AG09319 (cell line): ENCODE data around the gene SEMA3E.
"Not testable (repeated sequence)": the region's sequence is repeated elsewhere in the genome, so short reads cannot be mapped to it uniquely, and the experiment has no call there.

ENCODE experiments used
- DNase-seq: peaks from one replicate; pipeline ENCODE4 v3.0.0-alpha.2; 2010; ENCODE audit warnings: low read depth; ENCODE audit errors: extremely low read depth
- TF ChIP-seq, protein P1 (sequence below): IDR thresholded peaks from 2 replicates; pipeline ENCODE4 v1.5.1; 2011; ENCODE audit warnings: low read depth, mild to moderate bottlenecking, inconsistent platforms, low read length, moderate library complexity

SEMA3E gene

DNA sequence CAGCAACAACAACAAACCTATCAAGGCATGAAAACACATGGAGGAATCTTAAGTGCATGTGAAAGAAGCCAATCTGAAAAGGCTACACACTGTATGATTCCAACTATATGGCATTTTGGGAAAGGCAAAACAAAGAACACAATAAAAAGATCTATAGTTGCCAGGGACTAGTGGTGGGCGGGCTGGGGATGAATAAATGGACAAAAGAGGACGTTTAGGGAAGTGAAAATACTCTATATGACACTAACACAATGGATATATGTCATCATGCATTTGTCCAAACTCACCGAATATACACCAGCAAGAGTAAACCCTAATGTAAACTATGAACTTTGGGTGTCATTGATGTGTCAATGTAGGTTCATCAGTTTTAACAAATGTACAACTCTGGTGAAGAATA is 89.1 kb downstream of the SEMA3E start:
- DNase-seq = no peak

DNA sequence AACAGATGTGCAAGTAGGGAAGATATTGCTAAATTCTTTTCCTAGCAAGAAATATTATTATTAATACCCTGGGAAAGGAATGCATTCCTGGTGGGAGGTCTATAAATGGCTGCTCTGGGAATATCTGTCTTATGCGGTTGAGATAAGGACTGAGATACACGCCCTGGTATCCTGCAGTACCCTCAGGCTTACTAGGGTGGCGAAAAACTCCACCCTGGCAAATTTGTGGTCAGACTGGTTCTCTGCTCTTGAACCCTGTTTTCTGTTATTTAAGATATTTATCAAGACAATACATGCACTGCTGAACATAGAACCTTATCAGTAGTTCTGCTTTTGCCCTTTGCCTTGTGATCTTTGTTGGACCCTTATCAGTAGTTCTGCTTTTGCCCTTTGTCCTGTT is 96.4 kb downstream of the SEMA3E start:
- not testable (repeated sequence) for DNase-seq

More for the DNA sequence above, 89.1 kb downstream of the SEMA3E start:
- TF ChIP-seq, protein P1, sequence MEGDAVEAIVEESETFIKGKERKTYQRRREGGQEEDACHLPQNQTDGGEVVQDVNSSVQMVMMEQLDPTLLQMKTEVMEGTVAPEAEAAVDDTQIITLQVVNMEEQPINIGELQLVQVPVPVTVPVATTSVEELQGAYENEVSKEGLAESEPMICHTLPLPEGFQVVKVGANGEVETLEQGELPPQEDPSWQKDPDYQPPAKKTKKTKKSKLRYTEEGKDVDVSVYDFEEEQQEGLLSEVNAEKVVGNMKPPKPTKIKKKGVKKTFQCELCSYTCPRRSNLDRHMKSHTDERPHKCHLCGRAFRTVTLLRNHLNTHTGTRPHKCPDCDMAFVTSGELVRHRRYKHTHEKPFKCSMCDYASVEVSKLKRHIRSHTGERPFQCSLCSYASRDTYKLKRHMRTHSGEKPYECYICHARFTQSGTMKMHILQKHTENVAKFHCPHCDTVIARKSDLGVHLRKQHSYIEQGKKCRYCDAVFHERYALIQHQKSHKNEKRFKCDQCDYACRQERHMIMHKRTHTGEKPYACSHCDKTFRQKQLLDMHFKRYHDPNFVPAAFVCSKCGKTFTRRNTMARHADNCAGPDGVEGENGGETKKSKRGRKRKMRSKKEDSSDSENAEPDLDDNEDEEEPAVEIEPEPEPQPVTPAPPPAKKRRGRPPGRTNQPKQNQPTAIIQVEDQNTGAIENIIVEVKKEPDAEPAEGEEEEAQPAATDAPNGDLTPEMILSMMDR = no peak

DNA sequence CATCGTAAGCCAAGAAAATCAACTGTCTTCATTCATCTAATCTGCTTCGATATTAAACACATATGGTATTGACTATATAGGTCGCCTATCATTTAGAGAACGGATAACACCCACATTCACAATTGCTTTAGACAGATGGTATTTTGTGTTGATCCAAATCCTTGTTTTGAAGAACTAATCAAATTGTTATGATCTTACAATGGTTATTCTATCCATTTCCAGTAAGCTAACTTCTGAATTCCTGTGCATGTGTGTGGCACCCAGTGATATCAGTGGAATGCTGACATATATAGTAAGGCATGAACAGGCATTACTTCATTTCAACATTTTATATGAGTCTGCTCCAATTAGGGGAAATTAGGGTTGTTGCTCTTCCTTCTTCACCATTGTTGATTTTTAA is 98.8 kb downstream of the SEMA3E start:
- peak; percentile 64 for DNase-seq
- TF ChIP-seq, protein P1 = no peak

DNA sequence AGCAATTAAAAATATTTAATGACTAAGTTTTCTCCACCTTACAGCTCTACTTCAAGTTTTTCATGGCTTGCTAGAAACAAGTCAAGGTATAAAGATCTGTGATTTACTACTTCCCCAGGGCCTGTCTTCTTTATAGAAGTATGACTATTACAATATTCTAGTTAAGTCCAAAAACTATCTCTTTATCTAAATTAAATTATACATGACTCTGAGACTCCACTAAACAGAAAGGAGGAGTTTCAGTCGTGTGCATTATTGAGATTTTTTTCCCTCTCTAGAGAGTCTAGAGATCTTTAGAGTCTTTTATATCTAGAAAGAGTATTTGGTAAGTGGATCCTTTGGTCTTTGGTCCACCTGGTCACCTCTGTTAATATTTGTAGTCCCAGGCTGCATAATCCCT is 100.7 kb downstream of the SEMA3E start:
- DNase-seq = no peak
- TF ChIP-seq, protein P1 = no peak

DNA sequence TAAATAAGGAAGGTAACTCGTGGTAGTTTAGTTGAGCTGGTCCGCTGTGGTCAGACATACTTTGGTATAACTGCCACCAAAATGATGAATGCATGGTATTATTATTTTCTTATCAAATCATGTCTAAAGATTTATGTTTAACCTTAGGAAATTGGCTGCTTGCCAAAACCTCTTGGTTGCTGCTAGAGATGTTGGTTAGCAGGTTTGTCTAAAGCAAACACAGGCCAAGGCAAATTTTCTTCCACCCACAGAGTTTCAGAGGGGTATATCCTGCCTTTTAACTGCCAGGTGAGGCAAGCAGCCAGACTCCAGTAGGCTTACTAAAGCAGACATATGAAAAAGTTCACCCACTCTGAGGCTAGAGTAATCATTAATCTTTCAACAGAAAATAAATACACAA is 101.4 kb downstream of the SEMA3E start:
- TF ChIP-seq, protein P1 = no peak
- DNase-seq = no peak

DNA sequence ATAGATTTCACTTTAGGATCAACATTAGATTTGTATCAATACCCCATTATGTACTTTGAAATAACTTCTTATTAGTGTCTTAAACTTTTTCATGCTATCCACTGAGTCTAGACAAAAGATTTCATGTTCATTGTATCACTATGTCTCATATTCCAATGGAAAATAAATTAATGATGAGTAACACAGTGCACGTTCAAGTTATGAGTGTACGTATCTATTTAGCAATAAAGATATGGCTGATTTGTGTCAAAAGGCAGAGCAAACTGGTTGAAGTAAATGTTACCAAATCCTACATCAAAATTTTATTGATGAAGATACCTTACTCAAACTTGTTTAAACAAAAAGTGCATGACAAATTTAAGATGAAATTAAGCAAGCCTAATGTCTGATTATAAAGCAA is 102.4 kb downstream of the SEMA3E start:
- DNase-seq = no peak
- TF ChIP-seq, protein P1 = no peak

DNA sequence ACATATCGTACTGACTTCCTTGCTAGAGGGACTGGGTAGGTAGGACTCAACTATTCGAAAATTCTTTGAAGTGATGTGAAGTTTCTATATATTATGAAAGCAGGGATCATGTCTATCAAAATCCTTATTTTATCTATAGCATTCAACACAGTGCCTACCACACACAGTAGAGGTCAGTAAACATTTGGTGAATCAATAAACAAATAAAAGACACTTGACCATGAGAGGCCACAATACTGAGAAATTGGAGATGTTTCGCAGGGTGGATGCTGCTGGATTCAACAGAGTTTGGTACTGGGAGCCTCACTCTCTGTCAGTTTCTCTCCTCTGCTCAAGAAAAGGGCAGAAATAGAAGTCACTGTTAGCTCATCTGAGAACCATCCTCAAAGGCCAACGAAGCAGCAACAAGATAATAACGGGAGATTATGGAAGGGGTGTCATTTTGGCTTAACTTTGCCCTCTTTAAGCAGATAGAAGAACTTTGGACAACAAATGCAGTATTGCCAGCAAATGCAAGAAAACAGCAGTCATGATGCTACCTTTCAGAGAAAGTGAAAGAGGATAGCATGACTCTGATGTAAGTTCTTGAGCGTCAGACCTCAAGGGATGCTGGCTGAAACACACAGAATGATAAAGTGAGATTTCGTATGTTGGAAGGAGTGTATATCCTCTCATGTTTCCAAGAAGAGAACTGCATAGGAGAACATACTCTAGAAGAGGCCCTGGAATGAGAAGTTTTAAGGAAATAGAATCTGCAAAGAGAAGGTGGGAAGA is 107.6 kb downstream of the SEMA3E start:
- TF ChIP-seq, protein P1 = no peak
- DNase-seq = no peak

DNA sequence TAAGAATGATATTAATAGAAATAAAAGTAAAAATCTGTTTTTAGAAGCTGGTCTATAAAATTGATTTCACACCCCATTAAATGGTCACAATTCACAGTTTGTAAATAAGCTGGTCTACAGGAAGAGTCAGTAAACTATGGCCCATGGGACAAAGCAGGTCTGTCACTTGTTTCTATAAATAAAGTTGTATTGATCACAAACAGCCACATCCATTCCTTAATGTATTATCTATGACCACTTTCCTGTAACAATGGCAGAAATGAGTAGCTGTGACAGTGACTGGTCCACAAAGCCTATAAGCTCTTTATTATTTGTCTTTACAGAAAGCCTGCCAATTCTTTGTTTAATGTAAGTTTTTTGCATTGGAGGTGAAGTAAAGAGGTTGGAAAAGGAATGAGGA is 114.5 kb downstream of the SEMA3E start:
- no peak for DNase-seq
- TF ChIP-seq, protein P1 = no peak
